ENCODE measurements around the gene SGCA. TPM values are rescaled to one million over a fixed set of nuclear protein-coding genes. Genes with fewer than 3 reads are reported as not detected.

SGCA gene
- total RNA-seq, 1 experiment from 2014 or later = not detected

DNA sequence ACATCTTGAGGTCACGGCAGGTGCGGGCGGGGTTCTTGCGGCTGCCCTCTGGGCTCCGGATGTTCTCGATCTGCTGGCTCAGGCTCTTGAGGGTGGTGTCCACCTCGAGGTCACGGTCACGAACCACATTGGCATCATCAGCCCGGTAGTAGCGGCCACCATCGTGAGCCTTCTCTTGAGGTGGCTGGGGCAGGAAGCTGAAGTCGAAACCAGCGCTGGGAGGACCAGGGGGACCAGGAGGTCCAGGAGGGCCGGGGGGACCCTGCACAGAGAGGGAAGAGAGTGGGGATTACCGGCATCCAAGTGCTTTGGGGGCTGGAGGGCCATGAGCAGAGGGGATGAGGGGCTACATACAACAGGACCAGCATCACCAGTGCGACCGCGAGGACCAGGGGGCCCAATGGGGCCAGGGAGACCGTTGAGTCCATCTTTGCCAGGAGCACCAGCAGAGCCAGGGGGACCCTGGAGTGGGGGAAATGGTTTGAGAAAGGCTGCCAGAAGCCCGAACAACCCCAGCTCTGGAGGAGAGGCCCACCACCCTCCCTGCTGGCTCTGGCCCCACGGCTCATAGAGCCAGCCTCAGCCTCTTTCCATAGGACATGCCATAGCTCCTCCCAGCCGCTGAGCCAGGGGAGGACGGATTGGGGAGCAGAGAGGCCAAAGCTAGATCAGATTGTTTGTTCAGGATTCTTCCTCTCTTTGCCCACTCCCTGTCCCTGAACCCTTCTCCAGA lies 21.0 kb downstream of the SGCA start:
- DNase-seq (ENCODE audit: low read depth) = no peak
- in situ Hi-C loops (cut with HindIII; ENCODE audit: low pct_unique_long_range_greater_than_20kb, low sequenced_read_pairs) = no loop called here

GRCh38 chr17:50187394-50187725 lies 21.6 kb downstream of the SGCA start:
- in situ Hi-C loops (cut with HindIII; ENCODE audit: low pct_unique_long_range_greater_than_20kb, low sequenced_read_pairs) = no loop called here
- no peak for DNase-seq (ENCODE audit: low read depth)

DNA sequence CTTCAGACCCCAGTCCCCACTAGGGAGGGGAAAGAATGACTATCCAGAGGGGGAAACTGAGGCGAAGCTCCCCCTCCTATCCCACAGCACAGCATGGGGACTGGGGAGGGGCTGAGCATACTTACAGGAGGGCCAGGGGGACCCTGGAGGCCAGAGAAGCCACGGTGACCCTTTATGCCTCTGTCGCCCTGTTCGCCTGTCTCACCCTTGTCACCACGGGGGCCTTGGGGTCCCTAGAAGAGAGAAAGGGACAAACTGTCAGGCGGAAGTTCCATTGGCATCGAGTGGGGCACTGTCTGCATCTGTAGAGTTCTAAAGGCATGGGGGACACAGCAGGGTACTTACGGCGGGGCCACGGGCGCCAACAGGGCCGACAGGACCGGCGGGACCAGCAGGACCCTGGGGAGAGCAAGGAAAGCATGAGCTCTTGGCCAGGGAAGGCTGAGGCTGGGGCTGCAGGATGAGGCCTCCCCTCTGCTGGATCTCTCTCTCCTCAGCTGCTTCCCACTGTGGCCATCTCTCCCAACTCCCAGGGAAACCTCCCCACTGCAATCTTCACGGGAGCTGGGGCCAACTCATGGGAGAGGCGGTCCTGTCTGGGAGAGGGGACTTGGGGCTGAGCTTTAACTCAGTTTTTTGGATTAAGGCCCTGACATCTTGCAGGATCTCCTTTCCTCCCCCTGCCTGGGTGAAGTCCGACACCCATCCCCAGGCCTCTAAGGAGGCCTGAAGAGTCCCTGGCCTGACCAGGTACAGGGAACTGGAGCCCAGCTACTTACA lies 22.1 kb downstream of the SGCA start:
- in situ Hi-C loops (cut with HindIII; ENCODE audit: low pct_unique_long_range_greater_than_20kb, low sequenced_read_pairs) = no loop called here
- DNase-seq (ENCODE audit: low read depth) = no peak

DNA sequence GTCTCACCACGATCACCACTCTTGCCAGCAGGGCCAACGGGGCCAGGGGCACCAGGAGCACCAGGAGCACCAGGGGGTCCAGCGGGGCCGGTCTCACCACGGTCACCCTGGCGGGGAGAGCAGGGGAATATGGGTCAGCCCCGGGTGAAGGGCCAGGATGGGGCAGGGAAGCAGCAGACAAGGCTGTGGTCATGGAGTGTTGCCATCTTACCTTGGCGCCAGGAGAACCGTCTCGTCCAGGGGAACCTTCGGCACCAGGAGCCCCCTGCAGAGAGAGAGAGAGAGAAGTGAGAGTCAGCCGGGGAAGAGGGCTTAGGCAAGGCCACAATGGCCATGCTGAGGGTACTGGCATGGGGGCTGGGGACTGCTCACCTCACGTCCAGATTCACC lies 22.7 kb downstream of the SGCA start:
- DNase-seq (ENCODE audit: low read depth) = no peak
- in situ Hi-C loops (cut with HindIII; ENCODE audit: low pct_unique_long_range_greater_than_20kb, low sequenced_read_pairs) = no loop called here

GRCh38 chr17:50188921-50189549 lies 23.2 kb downstream of the SGCA start:
- in situ Hi-C loops (cut with HindIII; ENCODE audit: low pct_unique_long_range_greater_than_20kb, low sequenced_read_pairs) = no loop called here

GRCh38 chr17:50189550-50190292 lies 23.9 kb downstream of the SGCA start:
- no peak for DNase-seq (ENCODE audit: low read depth)
- in situ Hi-C loops (cut with HindIII; ENCODE audit: low pct_unique_long_range_greater_than_20kb, low sequenced_read_pairs) = no loop called here

More at GRCh38 chr17:50188921-50189549, 23.2 kb downstream of the SGCA start:
- no peak for DNase-seq (ENCODE audit: low read depth)

GRCh38 chr17:50190293-50190602 lies 24.4 kb downstream of the SGCA start:
- no peak for DNase-seq (ENCODE audit: low read depth)
- in situ Hi-C loops (cut with HindIII; ENCODE audit: low pct_unique_long_range_greater_than_20kb, low sequenced_read_pairs) = no loop called here

- no peak for DNase-seq (ENCODE audit: low read depth)
- in situ Hi-C loops (cut with HindIII; ENCODE audit: low pct_unique_long_range_greater_than_20kb, low sequenced_read_pairs) = no loop called here
Observed at GRCh38 chr17:50190603-50191358, 25.0 kb downstream of the SGCA start.

DNA sequence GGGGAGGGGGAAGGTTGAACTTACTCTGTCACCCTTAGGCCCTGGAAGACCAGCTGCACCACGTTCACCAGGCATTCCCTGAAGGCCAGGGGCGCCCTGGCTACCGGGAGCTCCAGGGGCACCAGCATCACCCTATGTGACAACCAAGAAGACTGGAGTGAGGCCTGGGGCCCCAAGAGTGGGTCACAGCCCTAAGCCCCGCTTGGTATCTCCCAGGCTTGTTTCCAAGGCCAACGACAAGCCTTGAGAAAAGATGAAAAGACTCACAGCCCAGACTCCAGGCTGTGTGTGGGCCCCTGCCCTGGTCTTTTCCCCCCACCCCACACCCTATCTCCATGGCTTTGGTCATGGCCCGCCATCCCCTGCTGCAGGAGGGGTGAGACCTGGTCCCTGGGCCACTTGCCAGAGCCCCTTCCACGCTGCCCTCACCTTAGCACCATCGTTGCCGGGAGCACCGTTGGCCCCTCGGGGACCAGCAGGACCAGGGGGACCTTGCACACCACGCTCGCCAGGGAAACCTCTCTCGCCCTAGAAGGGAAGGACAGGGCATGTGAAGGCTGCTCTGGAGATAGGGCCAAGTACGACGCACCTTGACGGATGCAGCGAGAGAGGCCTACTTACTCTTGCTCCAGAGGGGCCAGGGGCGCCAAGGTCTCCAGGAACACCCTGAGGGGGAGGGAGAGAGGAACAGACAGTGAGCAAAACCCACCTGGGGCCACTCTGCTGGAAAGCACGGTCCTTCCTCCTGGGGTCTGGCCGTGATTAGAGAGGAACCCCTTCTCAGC lies 25.7 kb downstream of the SGCA start:
- no peak for DNase-seq (ENCODE audit: low read depth)
- in situ Hi-C loops (cut with HindIII; ENCODE audit: low pct_unique_long_range_greater_than_20kb, low sequenced_read_pairs) = no loop called here

- in situ Hi-C loops (cut with HindIII; ENCODE audit: low pct_unique_long_range_greater_than_20kb, low sequenced_read_pairs) = no loop called here
- no peak for DNase-seq (ENCODE audit: low read depth)
Observed at GRCh38 chr17:50192144-50192617, 26.4 kb downstream of the SGCA start.

DNA sequence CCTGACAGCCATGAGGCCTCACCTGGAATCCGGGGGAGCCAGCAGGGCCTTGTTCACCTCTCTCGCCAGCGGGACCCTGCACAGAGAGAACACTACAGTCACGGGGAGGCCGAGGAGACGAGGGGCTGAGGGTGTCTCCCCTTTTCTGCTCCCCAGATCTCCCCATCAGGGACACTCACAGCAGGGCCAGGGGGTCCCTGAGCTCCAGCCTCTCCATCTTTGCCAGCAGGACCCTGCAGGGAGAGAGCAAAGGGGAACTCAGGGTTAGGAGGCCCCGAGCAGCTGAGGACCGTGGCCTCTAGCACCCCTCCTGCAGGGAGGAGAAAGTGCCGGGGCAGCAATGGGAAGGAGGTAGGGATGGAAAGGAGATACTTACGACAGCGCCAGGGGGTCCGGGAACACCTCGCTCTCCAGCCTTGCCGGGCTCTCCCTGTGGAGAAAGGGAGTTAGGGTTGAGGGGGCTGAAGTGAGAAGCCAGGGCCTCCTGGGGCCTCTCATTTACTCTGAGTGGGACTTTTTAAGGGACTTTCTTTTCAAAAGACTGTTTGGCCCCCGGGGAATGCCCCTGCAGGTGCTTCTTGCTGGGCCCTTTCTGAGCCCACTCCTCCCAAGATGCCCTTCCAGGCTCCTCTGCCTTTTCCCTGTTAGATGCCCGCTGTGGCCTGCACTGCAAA lies 26.9 kb downstream of the SGCA start:
- in situ Hi-C loops (cut with HindIII; ENCODE audit: low pct_unique_long_range_greater_than_20kb, low sequenced_read_pairs) = no loop called here
- DNase-seq (ENCODE audit: low read depth) = no peak

GRCh38 chr17:50194140-50194933 lies 28.5 kb downstream of the SGCA start:
- no peak for DNase-seq (ENCODE audit: low read depth)
- in situ Hi-C loops (cut with HindIII; ENCODE audit: low pct_unique_long_range_greater_than_20kb, low sequenced_read_pairs) = no loop called here

GRCh38 chr17:50194934-50195865 lies 29.4 kb downstream of the SGCA start:
- in situ Hi-C loops (cut with HindIII; ENCODE audit: low pct_unique_long_range_greater_than_20kb, low sequenced_read_pairs) = no loop called here
- DNase-seq (ENCODE audit: low read depth) = no peak

DNA sequence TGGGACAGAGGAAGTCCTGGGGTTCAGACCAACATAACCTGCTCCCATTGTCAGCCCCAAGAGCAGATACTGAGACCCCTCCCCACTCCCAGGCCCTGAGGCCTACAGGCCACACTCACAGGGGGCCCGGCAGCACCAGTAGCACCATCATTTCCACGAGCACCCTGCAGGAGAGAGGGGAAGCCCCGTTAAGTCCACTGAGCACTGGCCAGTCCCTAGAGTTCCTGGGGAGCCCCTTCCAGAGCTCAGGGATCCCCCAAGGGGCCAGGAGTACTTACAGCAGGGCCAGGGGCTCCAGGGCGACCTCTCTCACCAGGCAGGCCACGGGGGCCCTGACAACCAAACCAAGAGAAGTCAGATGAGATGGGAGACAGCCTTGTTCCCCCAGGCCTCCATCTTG lies 30.2 kb downstream of the SGCA start:
- DNase-seq (ENCODE audit: low read depth) = no peak
- in situ Hi-C loops (cut with HindIII; ENCODE audit: low pct_unique_long_range_greater_than_20kb, low sequenced_read_pairs) = no loop called here

GRCh38 chr17:50196826-50197225 lies 31.0 kb downstream of the SGCA start:
- in situ Hi-C loops (cut with HindIII; ENCODE audit: low pct_unique_long_range_greater_than_20kb, low sequenced_read_pairs) = no loop called here
- no peak for DNase-seq (ENCODE audit: low read depth)
